Measurements from ENCODE around the gene TMEM164.

TMEM164 gene

GRCh38 chrX:110001740-110002299 is 1.1 kb upstream of the TMEM164 start:
- peak; percentile 70 for DNase-seq

GRCh38 chrX:110003167-110004156 is 548 bp downstream of the TMEM164 start:
- DNase-seq = peak; percentile 49

GRCh38 chrX:110004215-110004614 is 1.3 kb downstream of the TMEM164 start:
- DNase-seq = peak; percentile 21

DNA sequence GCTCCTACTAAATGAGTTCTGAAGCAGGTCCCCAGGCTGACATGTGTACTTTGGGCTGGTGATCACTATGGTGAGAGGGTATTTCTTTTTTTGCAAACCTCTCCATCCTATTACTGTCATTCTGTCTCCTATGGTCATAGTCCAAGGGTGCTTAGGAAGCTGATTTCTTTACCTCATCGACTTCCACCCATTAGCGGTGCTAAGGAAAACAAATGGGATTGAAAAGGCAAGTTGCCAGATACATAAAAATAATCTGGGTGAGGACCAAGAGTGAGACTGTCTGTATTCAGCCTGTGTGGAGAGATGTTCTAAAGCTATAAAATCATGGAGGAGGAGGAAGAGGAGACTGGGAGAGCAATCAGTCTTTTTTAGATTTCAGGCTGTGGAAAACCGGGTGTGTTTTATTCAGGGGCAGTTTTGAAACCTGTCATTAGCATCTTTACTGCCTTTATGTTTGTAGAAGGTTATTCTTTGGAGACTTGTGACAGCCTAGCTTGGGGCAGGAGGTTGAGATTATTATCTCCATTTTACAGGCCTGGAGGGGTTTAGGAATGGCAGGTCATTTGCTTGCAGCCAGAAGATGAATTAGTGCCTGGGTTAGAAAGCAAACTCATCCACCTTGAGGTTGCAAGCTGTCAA is 1.9 kb downstream of the TMEM164 start:
- no peak for DNase-seq

- DNase-seq = no peak
Measured at GRCh38 chrX:110006161-110006560, 3.2 kb downstream of the TMEM164 start.

DNA sequence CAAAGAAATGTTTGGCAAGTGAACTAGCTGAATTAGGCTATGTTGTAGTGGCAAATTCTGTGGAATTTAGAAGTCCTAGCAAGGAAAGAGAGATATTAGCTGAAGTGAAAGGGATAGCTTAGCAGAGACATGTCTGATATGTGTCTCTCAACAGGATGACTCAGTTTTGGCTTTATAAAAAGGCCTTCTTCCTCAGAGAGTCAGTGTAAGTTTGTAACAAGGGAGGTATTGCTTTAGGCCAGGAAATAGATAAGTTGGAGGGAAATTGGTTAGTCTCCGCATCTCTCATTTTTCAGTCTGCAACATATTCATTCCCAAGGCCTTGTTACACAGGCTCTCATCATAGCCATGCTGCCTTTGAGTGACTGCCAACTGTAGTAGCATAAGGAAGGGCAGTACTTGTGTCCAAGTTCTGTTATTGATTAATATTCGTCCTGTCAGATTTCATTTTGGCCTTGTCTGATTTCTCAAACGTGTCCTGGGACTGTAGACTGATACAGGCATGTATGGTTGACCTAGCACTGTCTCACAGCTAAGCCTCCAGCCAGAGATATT is 4.0 kb downstream of the TMEM164 start:
- DNase-seq = no peak

- DNase-seq = no peak
Measured at GRCh38 chrX:110008011-110008635, 5.2 kb downstream of the TMEM164 start.

- no peak for DNase-seq
Measured at GRCh38 chrX:110012818-110013485, 10.0 kb downstream of the TMEM164 start.

DNA sequence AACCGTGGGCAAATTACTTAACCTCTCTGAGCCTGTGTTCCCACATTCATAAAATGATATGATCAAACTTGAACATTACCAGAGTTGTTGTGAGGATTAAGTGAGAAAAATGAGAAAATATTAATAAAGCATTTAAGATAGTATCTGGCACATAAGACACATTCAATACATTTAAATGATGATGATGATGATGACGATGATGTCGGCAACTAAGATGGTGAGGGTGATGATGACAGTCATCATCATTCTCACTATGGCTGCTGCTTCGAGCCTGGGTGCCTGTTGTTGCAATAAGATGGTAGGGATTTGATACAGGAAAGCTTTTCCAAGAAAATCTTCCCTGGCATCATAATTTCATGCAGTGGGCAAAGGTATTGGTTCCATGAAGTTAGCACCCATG is 11.1 kb downstream of the TMEM164 start:
- no peak for DNase-seq

GRCh38 chrX:110015032-110015431 is 12.1 kb downstream of the TMEM164 start:
- DNase-seq = no peak

DNA sequence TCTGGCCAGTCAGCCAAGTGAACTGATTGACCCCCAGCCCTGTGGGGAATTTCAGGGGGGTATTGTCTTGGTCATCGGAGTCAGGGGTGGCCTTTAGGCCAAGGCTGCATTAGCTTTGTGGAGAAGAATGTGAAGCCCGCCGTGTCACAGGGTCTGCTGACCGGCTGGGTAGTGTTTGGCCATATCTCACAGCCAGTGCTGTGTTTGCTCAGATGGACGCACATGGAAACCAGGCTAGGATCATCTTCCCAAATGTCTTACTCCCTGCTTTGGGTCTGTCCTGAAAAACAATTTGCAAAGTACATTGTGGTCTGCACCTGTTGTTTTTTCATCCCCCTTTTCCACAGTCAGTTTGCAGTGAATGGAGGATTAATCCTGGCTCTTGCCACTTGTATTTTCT is 13.0 kb downstream of the TMEM164 start:
- no peak for DNase-seq

GRCh38 chrX:110020536-110020935 is 17.6 kb downstream of the TMEM164 start:
- DNase-seq = no peak

DNA sequence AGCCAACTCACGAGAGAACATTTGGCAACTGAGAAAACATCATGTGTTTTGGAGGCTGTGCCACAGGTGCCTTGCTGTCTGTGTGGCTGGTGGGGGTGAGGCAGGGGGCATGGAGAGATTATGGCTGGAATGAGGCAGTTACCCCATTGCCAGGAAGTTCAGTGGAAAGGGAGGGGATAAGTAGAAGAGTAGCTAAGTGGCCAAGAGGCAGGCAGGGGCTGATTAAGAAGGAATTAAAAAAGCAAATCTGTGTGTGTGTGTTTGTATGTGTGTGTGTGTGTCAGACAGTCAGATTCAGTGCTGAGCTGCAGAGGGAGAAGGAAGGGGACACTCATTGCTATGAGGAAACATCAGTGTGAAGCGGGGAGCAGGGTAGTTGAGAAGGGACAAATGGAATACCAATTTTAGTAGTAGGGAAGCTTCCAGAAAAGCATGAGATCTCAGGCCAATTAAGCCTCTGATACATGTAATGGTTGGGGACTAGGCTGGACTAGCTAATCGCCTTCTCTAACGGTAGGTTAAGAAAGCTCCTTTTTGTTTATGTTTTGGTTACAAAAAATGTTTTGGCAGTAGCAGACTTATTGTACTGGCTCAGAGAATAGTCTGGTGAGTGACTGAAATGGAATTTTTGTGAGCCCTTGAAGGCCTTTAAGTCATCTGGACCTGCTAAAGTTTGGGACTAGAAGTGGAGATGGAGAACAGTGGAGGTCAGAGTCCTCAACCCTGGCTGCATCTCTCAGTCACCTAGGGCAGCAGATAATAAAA is 18.5 kb downstream of the TMEM164 start:
- DNase-seq = no peak

GRCh38 chrX:110022599-110023448 is 19.9 kb downstream of the TMEM164 start:
- peak; percentile 13 for DNase-seq

DNA sequence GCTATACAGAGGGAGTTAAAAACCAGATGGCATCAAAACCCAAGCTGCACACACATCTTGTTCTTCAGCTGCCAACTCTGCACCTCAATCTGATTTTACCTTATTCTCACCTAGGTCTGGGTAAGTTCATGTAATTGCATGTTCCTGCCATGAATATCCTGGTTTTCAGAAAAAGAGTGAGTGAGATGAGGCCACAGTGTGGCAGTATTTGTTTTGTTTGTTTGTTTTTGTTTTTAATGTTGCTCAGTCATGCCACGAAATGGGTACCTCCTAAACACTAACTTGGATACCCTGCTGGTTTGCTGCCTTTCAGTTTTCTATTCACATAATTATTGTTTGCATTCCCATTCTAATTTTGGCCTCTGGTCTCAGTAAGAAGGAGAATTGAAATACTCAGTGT is 22.5 kb downstream of the TMEM164 start:
- DNase-seq = no peak

- no peak for DNase-seq
Measured at GRCh38 chrX:110026099-110026844, 23.4 kb downstream of the TMEM164 start.

GRCh38 chrX:110032534-110033147 is 29.7 kb downstream of the TMEM164 start:
- DNase-seq = no peak

DNA sequence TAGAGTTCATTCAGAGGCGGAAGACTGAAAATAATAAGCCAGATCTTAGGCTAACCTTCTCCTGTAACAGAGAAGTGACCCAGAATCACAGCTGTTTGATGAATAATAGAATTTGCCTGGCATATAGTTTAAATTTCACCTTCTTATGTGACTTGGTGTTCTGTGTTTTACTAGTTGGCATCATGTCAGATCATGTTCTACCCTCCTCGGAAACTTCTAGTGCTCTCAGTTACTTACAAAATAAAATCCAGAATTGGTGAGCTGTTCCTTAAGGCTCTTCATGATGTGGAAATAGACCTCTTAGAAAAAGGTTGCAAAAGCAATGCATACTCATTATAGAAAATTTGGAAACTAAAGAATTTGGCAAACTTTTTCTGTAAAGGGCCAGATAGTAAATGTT is 31.1 kb downstream of the TMEM164 start:
- no peak for DNase-seq
